ENCODE measurements around the gene USP19. TPM values are rescaled to one million over a fixed set of nuclear protein-coding genes. Genes with fewer than 3 reads are reported as not detected.

USP19 gene
- total RNA-seq, 2 experiments from 2014 or later, result 44.3 to 46.5 TPM

GRCh38 chr3:49112262-49112661, 8.4 kb downstream of the USP19 start:
- no peak overlapping the region for H3K27ac Mint-ChIP-seq
- no peak overlapping the region for H3K4me3 Mint-ChIP-seq
- CTCF ChIA-PET, result no interaction called here
- no peaks in the 10 kb centered on the region for H3K4me1 Mint-ChIP-seq (ENCODE audit: low read depth)
- DNase-seq, result no peak
- no peaks in the 10 kb centered on the region for H3K27me3 Mint-ChIP-seq (ENCODE audit: low read depth)
- no peaks in the 10 kb centered on the region for H3K9me3 Mint-ChIP-seq
- peaks cover 21% of the 10 kb centered on the region for H3K36me3 Mint-ChIP-seq (ENCODE audit: low read depth)
- intact Hi-C loops (cut with micrococcal nuclease), result no loop called here

- CTCF ChIA-PET, result interaction anchor here (1.1 kb wide), 1 partner anchor 16 kb away, joined by 4 read pairs; no protein-coding TSS in a partner anchor
- Mint-ChIP-seq H3K27me3 (ENCODE audit: low read depth) (no peaks in the 10 kb centered on the region), H3K4me3 (no peak overlapping the region), H3K36me3 (ENCODE audit: low read depth) (peaks cover 18% of the 10 kb centered on the region), H3K9me3 (no peaks in the 10 kb centered on the region), H3K4me1 (ENCODE audit: low read depth) (no peaks in the 10 kb centered on the region), H3K27ac (no peak overlapping the region)
- intact Hi-C loops (cut with micrococcal nuclease), result no loop called here
- no peak for DNase-seq
Measured at GRCh38 chr3:49111347-49111746, 9.3 kb downstream of the USP19 start.

DNA sequence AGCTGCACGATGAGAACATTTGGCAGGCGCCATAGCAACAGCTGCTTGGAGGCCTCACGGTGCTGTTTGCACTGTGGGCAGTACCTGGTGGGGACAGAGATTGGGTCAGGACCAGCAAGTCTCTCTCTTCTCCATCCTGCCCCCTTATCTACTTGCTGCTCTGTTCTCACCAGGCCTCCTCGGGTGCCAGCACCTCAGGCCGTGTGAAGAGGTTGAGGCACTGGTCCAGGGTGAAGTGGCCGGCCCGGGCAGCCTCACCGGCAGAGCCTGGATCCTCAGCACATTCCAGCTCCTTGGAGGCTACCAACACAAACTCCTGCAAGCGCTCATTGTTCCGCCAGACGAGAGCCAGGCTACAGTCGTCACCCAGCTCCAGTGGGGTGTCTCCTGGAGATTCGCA, 9.8 kb downstream of the USP19 start:
- Mint-ChIP-seq H3K4me3 (no peak overlapping the region), H3K27ac (no peak overlapping the region), H3K9me3 (no peaks in the 10 kb centered on the region), H3K36me3 (ENCODE audit: low read depth) (peaks cover 13% of the 10 kb centered on the region), H3K27me3 (ENCODE audit: low read depth) (no peaks in the 10 kb centered on the region), H3K4me1 (ENCODE audit: low read depth) (peaks cover 1% of the 10 kb centered on the region)
- no peak for DNase-seq
- intact Hi-C loops (cut with micrococcal nuclease), result no loop called here
- CTCF ChIA-PET, result interaction anchor here (1.0 to 1.1 kb wide), 2 partner anchors 9 to 16 kb away, joined by 3 to 4 read pairs; no protein-coding TSS in a partner anchor

DNA sequence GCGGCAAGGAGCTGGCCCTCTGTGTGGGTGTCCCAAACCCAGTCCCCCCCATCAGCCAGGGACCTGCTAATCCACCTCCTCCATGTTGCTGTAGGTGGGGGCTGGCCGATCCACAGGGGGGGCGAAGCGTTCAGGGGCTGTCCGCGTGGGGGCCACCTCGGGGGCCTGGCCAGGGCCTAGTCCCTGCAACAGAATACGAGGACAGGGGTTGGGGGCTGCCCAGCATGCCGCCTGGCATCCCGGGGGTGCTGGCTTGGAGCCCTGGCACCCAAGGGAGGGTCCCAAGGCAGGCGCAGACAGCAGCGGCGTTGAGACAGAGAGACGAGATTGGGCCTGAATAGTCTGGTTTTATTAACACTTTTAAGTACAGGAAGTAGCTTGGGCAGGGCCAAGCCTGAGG, 12.3 kb downstream of the USP19 start:
- CTCF ChIA-PET, result interaction anchor here (0.5 to 1.5 kb wide), 2 partner anchors 49 to 369 kb away, joined by 3 read pairs; no protein-coding TSS in a partner anchor

GRCh38 chr3:49104427-49105291, 16.0 kb downstream of the USP19 start, which contains the start of gene QARS1:
Gene QARS1 (minus strand): TSS chr3:49104757. CDS start chr3:49104733, 24 bp downstream.
- intact Hi-C loops (cut with micrococcal nuclease), result loop anchor here (1.0 kb wide), 2 partner anchors 10 to 16 kb away; partner anchors contain the start of genes QRICH1 and USP19
- Mint-ChIP-seq H3K27me3 (ENCODE audit: low read depth) (no peaks in the 10 kb centered on the region), H3K9me3 (no peaks in the 10 kb centered on the region), H3K36me3 (ENCODE audit: low read depth) (peaks cover 19% of the 10 kb centered on the region), H3K4me3 (peak within 1 kb of the TSS; percentile 97), H3K4me1 (ENCODE audit: low read depth) (peaks cover 26% of the 10 kb centered on the region), H3K27ac (peak within 1 kb of the TSS; percentile 85)
- CTCF ChIA-PET, result interaction anchor here (1.9 to 2.9 kb wide), 2 partner anchors 10 to 82 kb away, joined by 5 to 12 read pairs; partner anchors contain the start of genes NDUFAF3 and QRICH1
- DNase-seq, result peak; percentile 94

More for the DNA sequence above, 12.3 kb downstream of the USP19 start:
- Mint-ChIP-seq H3K27me3 (ENCODE audit: low read depth) (no peaks in the 10 kb centered on the region), H3K4me3 (no peak overlapping the region), H3K36me3 (ENCODE audit: low read depth) (peaks cover 5% of the 10 kb centered on the region), H3K4me1 (ENCODE audit: low read depth) (peaks cover 17% of the 10 kb centered on the region), H3K27ac (no peak overlapping the region), H3K9me3 (no peaks in the 10 kb centered on the region)
- DNase-seq, result no peak
- intact Hi-C loops (cut with micrococcal nuclease), result no loop called here

GRCh38 chr3:49104052-49104426, 16.6 kb downstream of the USP19 start:
- CTCF ChIA-PET, result interaction anchor here (1.9 to 2.9 kb wide), 2 partner anchors 9 to 82 kb away, joined by 5 to 12 read pairs; partner anchors contain the start of genes NDUFAF3 and QRICH1
- peak overlapping the region; percentile 97 for H3K4me3 Mint-ChIP-seq
- H3K27ac Mint-ChIP-seq, result peak overlapping the region; percentile 85
- H3K36me3 Mint-ChIP-seq (ENCODE audit: low read depth), result peaks cover 19% of the 10 kb centered on the region
- no peak for DNase-seq
- no peaks in the 10 kb centered on the region for H3K9me3 Mint-ChIP-seq
- no peaks in the 10 kb centered on the region for H3K27me3 Mint-ChIP-seq (ENCODE audit: low read depth)
- intact Hi-C loops (cut with micrococcal nuclease), result loop anchor here (1.0 kb wide), 2 partner anchors 10 to 16 kb away; partner anchors contain the start of genes QRICH1 and USP19
- peaks cover 26% of the 10 kb centered on the region for H3K4me1 Mint-ChIP-seq (ENCODE audit: low read depth)

DNA sequence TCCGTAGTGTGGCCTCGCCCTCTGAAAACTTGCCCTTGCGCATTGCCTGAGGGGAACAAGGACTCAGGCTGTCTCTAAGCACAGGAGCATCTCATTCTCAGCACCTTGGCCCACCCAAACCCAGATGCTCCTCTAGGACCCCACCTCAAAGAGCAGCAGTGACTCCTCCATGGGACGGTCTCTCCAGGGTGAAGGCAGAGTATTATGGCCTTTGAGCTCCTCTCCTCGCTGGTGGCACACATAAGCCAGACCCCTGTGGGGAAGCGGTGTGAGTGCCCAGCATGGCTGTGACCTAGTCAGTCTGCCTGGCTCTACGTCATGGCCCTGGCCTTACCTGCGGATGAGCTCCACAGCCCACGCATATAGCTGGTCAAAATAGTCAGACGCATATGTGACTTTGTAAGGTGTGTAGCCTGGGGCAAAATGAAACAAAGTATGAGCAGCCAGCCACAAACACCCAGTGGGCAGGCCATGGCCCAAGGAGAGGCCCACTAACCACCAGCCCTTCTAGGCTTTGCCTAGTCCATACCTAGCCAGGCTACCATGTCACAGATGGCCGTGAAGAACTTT, 20.5 kb downstream of the USP19 start:
- intact Hi-C loops (cut with micrococcal nuclease), result no loop called here
- Mint-ChIP-seq H3K27ac (no peak overlapping the region), H3K36me3 (ENCODE audit: low read depth) (peaks cover 19% of the 10 kb centered on the region), H3K27me3 (ENCODE audit: low read depth) (no peaks in the 10 kb centered on the region), H3K4me1 (ENCODE audit: low read depth) (peaks cover 23% of the 10 kb centered on the region), H3K9me3 (no peaks in the 10 kb centered on the region), H3K4me3 (no peak overlapping the region)
- CTCF ChIA-PET, result no interaction called here
- no peak for DNase-seq

DNA sequence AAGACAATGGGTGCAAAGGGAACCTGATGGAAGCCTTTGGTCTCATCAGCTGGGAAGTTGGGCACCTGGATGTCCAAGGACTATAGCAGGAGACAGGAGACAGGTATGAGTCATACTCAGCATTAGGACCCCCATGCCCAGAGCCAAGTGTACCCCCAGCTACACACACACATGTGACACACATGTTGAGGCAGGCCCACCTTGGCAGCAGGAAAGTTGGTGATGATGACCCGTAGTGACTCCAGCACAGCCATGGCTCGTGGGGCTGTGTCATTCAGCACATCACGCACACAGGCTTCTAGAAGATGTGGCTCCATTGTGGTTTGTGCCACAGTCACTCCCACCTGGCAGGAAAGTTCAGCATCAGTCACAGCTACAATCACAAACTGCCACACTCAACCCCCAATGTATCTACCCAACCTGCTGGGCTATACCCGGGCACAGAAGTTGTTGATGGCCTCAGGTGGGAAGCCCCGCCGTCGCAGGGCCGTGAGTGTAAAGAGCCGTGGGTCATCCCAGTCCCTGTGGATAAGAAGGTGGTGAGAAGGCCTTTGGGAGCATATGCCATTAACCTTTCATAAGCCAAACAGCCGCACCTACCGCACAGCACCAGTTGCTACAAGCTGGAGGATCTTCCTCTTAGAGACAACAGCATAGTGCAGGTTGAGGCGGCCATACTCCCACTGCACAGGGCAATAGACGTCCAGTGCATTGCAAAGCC, 21.6 kb downstream of the USP19 start:
- Mint-ChIP-seq H3K27ac (no peak overlapping the region), H3K27me3 (ENCODE audit: low read depth) (no peaks in the 10 kb centered on the region), H3K36me3 (ENCODE audit: low read depth) (peaks cover 19% of the 10 kb centered on the region), H3K9me3 (no peaks in the 10 kb centered on the region), H3K4me3 (no peak overlapping the region), H3K4me1 (ENCODE audit: low read depth) (peaks cover 23% of the 10 kb centered on the region)
- CTCF ChIA-PET, result no interaction called here
- DNase-seq, result no peak
- intact Hi-C loops (cut with micrococcal nuclease), result no loop called here

DNA sequence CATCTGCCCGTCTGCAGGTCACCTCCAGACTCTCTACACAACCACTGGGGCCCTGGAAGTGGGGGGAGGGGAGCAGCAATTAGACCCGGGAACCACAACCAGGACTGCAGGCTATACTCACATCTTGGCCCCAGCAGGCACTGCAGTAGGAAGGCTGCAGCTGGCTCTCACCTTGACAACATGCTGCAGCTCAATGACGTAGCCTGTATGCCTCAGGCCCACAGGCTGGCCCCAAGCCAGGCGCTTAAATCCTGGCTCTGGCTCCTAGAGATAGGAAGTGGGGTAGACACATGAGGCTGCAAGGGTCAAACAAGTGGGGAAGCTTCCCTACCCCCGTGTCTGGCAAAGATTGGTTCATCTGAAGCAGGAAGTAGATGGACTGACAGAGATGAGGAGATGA, 22.2 kb downstream of the USP19 start:
- H3K27ac Mint-ChIP-seq, result no peak overlapping the region
- no peak overlapping the region for H3K4me3 Mint-ChIP-seq
- H3K4me1 Mint-ChIP-seq (ENCODE audit: low read depth), result peaks cover 16% of the 10 kb centered on the region
- CTCF ChIA-PET, result no interaction called here
- H3K9me3 Mint-ChIP-seq, result no peaks in the 10 kb centered on the region
- no peaks in the 10 kb centered on the region for H3K27me3 Mint-ChIP-seq (ENCODE audit: low read depth)
- peaks cover 17% of the 10 kb centered on the region for H3K36me3 Mint-ChIP-seq (ENCODE audit: low read depth)
- intact Hi-C loops (cut with micrococcal nuclease), result no loop called here
- DNase-seq, result no peak

DNA sequence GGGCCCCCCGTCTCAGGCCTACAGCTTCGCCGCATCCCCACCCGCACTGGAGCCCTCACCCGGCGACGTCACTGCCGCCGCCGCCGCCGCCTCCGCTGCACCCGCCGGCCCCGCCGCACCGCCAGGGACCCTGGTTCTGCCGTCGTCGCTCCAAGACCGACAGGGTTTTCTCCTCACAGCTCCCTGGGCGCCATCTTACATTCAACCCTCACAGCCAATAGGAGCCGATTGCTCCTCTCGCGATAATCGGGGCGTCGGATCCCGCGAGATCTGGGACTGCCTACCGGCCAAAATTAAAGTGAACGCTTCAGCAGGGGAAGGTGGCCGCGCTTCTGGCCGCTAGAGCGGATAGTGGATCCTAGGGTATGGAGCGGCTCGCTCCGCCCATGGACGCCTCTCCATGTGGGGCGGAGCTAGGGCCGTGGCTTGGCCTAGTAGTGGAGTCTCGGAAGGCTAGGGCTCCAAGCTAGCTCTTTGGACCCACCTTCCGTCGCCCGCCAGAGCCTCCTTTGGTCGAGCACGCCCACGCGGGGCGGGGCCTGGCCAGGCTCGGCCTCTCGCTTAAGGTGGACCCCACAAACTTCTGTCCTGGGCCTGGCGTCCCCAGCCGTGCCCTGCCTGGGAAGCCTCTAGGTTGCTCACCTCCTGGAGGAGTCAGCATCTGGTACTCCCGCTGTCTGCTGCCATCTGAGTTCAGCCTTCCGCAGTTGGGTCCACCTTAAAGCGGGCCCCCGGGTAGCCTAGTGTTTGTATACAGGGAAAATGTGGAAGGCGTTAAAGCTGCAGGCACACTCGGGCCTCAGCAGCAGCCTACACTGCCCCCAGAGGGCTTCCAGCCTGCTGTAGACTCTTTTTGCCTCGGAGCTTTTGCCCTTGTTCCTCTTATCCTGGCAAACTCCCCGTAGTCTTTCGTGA, 26.5 kb downstream of the USP19 start, which contains the start of gene QRICH1:
Gene QRICH1 (minus strand): TSS at position 219 of the 915 bp plus-strand sequence. CDS start 17,054 bp downstream, outside the sequence.
- peak within 1 kb of the TSS; percentile 94 for H3K4me3 Mint-ChIP-seq
- H3K4me1 Mint-ChIP-seq (ENCODE audit: low read depth), result peaks cover 35% of the 10 kb centered on the region
- H3K36me3 Mint-ChIP-seq (ENCODE audit: low read depth), result peaks cover 15% of the 10 kb centered on the region
- H3K9me3 Mint-ChIP-seq, result no peaks in the 10 kb centered on the region
- H3K27me3 Mint-ChIP-seq (ENCODE audit: low read depth), result no peaks in the 10 kb centered on the region
- intact Hi-C loops (cut with micrococcal nuclease), result loop anchor here (1.0 to 5.0 kb wide), 15 partner anchors 10 to 578 kb away; partner anchors contain the start of genes APEH, ARIH2, DAG1 and IMPDH2
- peak within 1 kb of the TSS; percentile 94 for H3K27ac Mint-ChIP-seq
- CTCF ChIA-PET, result interaction anchor here (0.5 to 5.0 kb wide), 16 partner anchors 11 to 459 kb away, joined by 3 to 19 read pairs (median 4); partner anchors contain the start of genes KLHDC8B, NDUFAF3, QARS1 and SLC26A6
- peak; percentile 99 for DNase-seq

Data from activated naive CD4-positive, alpha-beta T cell treated with anti-CD3 and anti-CD28 coated beads for 36 hours (primary cell).